HG02938 (cell line): ENCODE measurements around the gene NF1.
"Not testable (repeated sequence)": the region's sequence is repeated elsewhere in the genome, so short reads cannot be mapped to it uniquely, and the experiment has no call there.

Source experiments
- ATAC-seq: cut with Tn5 transposase; IDR thresholded peaks from one replicate; pipeline ENCODE4 v1.9.1; 2021; ENCODE audit warnings: mild to moderate bottlenecking, moderate library complexity; ENCODE audit not compliant: unreplicated experiment

NF1 gene

DNA sequence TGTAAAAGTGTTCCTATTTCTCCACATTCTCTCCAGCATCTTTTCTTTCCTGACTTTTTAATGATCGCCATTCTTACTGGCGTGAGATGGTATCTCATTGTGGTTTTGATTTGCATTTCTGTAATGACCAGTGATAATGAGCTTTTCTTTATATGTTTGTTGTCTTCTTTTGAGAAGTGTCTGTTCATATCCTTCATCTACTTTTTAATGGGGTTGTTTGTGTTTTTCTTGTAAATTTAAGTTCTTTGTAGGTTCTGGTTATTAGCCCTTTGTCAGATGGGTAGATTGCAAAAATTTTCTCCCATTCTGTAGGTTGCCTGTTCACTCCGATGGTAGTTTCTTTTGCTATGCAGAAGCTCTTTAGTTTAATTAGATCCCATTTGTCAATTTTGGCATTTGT, 81.4 kb downstream of the NF1 start:
- not testable (repeated sequence) for ATAC-seq

DNA sequence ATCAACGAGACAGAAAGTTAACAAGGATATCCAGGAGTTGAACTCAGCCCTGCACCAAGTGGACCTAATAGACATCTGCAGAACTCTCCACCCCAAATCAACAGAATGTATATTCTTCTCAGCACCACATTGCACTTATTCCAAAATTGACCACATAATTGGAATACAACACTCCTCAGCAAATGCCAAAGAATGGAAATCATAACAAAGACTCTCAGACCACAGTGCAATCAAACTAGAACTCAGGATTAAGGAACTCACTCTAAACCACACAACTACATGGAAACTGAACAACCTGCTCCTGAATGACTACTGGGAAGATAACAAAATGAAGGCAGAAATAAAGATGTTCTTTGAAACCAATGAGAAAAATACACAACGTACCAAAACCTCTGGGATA, 84.2 kb downstream of the NF1 start:
- ATAC-seq = not testable (repeated sequence)

DNA sequence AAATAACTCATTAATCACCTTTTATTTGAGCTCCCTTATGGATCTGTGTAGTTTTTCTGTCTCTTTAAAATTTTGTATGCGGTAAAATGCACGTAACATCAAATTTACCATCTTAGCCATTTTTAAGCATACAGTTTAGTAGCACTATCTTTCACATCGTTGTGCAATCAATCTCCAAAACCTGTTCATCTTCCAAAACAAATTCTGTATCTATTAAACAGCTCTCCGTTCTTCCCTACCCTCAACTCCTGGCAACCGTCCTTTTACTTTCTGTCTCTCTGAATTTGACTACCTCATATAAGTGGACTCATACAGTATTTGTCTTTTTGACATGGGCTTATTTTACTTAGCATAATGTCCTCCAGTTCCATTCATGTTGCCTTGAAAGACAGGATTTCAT, 100.5 kb downstream of the NF1 start:
- no peak for ATAC-seq

DNA sequence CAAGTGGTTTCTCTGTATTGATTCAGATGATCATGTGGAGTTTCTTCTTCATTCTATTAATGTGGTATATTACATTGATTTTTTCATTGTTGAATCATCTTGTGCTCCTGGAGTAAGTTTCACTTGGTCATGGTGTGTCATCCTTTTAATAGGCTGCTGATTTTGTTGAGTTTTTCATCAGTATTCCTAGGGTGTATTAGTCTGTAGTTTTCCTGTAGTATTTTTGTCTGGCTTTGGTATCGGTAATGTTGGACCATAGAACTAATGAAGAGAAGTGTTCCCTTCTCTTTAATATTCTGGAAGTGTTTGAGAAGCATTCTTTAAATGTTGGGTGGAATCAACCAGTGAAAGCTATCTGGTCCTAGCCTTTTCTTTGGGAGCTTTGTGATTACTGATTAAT, 103.2 kb downstream of the NF1 start:
- ATAC-seq = no peak

DNA sequence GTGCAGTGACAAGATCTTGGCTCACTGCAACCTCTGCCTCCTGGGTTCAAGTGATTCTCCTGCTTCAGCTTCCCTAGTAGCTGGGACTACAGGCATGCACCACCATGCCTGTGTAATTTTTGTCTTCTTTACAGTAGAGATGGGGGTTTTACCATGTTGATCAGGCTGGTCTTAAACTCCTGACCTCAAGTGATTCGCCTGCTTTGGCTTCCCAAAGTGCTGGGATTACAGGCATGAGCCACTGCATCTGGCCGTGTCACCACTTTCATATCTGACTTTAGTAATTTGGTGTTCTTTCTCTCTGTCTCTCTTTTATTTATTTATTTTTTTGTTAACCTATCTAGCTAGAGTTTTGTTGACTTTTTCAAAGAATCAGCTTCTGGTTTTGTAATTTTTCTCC, 103.9 kb downstream of the NF1 start:
- ATAC-seq = not testable (repeated sequence)

DNA sequence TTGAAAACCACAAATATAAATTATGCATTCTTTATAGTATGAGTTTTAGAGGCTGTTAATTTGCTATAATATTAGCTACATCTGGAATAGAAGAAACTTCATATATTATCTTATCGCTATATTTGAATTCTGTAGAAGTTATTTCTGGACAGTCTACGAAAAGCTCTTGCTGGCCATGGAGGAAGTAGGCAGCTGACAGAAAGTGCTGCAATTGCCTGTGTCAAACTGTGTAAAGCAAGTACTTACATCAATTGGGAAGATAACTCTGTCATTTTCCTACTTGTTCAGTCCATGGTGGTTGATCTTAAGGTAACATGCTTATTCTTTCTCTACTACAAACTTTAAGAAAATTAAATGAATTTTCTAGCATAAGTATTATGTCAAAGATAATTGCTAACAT, 105.5 kb downstream of the NF1 start:
- no peak for ATAC-seq

DNA sequence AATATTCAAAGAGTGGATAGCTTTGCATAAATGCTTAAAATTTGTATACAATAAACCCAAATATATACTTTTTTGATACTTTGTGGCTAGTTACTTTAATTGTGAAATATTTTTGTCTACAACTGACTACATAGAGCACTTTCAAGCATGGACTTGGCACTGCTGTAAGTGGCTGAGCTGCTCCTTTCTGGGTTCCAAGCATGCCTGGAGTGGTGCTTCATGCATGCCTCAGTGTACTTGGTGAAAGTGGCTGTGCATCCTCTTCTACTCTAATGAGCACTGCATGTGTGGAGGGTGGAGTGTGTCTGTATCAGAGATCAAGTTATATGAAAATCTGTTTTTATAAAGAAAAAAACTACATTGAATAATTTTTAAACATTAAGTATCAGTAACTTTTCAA, 108.2 kb downstream of the NF1 start:
- ATAC-seq = no peak

DNA sequence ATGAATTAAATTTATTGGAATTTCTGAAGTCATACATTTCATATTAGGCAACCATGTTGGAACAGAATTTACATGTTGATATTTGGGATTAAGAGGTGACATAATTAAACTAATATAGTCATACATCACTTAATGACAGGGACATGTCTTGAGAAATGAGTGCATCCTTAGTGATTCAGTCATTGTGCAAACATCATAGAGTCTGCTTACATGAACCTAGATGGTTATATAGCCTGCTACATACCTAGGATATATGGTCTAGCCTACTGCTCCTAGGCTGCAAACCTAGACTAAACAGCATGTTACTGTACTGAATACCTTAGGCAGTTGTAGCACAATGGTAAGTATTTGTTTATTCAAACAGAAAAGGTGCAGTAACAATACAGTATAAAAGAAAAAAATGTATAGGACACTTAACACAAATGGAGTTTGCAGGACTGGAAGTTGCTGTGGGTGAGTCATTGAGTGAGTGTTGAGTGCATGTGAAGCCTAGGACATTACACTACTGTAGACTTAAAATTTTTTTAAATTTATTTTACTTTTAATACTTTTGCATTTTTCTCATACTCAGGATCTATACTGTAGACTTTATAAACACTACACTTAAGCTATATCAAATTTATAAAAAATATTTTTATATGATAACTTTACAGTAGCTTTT, 116.7 kb downstream of the NF1 start:
- ATAC-seq = no peak

DNA sequence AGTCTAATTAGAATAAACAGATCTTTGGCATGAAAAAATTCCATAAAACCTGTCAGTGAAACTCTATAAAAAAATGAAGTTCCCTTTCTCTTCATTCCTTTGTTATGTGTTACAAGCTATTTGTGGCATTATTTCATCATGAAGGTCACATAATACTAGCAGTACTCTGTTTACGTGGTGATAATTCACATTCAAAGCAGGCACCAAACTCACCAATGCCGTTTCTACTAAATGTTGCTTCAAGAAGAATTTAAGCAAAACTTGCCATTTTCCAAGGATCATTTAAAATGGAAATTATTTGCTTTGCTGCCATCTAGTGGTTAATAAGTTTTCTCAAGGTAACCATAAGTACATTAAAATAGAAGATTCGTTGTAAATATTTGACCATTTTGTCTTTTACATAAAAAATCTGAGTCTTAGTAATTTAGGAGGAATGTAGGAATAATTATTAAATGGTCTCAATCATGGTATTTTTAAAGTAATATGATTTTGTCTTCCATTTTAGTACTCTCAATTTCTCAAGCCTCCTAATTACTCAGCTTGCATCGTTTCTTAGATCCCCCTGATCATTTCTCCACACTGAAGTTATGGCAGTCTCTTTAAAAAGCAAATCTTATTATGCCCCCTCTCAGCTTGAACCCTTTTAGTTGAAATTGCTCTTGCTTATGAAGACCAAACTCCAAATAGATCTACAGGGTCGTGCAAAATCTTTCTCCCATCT, 121.4 kb downstream of the NF1 start:
- ATAC-seq = no peak

DNA sequence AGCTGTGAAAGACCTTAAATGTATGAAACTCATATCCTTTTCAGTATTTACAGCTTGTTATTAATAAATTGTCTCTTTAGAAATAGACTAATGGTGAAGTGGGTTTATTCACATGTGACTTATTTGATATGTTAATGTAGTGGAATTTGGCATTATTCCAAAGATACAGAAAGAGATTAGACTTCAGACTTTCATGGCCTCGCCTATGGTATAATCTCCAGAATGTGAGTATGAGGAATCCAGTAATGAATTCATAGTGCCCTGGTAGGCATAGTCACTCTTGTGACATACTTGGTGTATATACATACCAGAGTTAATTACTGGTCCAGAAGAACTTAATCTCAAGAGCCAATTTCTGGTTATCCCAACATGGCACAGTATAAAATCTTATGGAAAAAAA, 129.6 kb downstream of the NF1 start:
- no peak for ATAC-seq

DNA sequence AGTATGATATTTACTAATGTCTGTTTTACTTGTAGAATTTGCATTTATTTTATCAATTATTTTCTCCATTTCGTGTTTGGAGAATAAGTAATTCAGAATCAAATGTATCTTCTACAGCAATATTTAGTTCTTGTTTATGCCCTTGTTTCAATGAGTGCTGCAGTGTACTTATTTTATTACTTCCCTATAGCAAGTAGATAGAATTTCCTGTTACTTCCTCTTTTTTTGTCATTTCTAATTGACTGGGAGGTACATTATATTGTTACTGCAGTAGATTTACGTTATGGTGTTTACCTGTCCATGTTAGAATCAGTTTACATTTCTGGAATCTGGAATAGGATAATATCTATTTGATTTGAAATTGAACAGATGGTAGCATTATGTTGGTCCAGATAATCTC, 131.1 kb downstream of the NF1 start:
- no peak for ATAC-seq

DNA sequence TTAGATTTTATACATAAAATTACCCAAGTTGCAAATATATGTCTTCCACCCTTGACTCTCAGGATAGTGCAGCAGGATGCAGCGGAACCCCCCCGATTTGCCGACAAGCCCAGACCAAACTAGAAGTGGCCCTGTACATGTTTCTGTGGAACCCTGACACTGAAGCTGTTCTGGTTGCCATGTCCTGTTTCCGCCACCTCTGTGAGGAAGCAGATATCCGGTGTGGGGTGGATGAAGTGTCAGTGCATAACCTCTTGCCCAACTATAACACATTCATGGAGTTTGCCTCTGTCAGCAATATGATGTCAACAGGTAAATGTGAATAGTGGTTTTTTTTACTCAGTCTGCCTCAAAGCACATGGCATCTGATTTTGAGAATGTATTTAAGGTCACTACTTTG, 131.6 kb downstream of the NF1 start:
- no peak for ATAC-seq

DNA sequence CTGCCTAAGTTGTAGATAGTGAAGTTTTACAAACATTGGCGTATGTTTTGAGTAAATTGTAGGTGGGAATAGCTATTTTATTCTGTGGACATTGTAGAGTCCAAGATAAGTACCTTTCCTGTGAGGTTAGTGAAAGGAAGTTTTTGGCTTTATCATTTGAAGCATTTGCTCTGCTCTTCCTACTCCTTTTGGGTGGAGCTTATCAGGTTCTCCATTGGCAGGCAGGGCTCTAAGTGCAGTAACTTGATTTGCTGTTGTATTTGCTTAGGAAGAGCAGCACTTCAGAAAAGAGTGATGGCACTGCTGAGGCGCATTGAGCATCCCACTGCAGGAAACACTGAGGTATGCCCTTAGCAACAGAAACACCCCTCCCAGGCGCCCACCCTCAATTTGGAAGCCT, 132.2 kb downstream of the NF1 start:
- no peak for ATAC-seq

DNA sequence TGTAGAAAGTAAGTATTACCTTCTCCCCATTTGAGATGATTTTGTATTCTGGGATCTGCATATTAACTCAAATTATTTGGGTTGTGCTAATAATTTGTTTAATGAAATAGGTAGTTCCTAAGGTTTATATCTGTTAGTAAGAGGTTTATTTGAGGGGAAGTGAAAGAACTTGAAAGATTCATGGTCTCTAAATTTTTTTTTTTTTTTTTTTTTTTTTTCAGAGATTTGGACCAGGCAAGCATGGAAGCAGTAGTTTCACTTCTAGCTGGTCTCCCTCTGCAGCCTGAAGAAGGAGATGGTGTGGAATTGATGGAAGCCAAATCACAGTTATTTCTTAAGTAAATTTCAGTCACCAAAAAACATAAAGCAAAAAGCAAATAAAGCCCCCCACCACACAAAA, 137.1 kb downstream of the NF1 start:
- ATAC-seq = no peak

DNA sequence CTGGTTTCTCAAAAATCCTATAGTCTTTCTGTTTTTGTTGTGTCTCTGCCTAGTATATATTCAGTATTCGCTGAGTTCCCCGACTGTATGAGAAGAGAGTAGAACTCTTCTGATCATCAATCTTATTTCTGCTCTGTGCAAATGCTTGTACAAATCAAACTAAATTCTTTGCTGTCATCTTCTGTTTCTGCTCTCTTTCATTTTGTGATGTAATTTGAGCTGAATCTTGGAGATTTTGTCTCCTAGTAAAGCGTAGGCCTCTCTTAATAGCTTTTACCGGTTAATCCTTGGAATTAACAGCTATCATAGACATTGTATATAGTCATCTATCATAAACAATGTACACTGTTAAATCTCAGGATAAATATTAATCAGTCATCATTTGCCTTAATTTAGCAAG, 140.3 kb downstream of the NF1 start:
- ATAC-seq = no peak

DNA sequence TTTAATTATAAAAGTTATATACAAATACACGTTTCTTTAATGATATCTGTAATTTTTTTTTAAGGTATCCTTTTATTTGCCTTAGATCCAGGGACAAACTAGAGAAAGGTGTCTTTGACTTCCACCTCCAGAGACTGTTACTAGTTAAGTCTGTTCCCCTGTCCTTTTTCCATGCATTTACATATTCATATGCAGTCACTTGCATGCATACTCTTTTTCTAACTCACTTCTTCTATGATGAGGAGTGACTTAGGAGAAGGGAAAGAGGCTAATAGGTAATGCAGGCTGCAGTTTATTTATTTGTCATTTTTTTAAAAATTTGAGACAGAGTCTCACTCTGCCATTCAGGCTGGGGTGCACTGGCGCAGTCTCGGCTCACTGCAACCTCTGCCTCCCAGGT, 141.4 kb downstream of the NF1 start:
- no peak for ATAC-seq

DNA sequence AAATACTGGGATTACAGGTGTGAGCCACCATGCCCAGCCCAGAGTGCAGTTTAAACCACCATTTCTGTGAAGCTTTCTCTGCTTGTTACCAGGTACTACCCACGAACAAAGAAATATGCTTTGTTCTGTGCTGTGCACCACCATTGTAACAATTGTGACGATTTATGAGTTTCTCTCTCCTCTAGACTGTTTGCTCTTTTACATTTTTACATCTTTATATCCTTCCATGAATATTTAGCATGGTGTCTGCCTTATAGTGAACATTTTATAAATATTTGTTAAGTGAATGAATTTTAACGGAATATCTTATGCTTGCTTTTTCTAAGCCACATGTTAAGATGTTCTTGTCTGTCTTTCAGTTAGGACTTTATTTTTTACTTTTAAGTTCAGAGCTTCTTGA, 141.9 kb downstream of the NF1 start:
- no peak for ATAC-seq

DNA sequence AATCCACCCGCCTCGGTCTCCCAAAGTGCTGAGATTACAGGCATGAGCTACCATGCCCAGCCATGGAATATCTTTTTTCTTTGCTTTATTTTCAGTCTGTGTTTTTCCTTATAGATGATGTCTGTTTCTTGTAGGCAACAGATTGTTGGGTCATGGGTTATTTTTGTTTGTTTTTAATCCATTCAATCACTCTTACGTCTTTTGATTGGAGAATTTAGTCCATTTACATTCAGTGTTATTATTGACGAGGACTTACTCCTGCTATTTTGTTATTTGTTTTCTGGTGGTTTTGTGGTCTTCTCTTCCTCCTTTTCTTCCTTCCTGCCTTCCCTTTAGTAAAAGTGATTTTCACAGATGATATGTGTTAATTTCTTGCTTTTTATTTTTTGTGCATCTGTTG, 146.3 kb downstream of the NF1 start:
- ATAC-seq = no peak

DNA sequence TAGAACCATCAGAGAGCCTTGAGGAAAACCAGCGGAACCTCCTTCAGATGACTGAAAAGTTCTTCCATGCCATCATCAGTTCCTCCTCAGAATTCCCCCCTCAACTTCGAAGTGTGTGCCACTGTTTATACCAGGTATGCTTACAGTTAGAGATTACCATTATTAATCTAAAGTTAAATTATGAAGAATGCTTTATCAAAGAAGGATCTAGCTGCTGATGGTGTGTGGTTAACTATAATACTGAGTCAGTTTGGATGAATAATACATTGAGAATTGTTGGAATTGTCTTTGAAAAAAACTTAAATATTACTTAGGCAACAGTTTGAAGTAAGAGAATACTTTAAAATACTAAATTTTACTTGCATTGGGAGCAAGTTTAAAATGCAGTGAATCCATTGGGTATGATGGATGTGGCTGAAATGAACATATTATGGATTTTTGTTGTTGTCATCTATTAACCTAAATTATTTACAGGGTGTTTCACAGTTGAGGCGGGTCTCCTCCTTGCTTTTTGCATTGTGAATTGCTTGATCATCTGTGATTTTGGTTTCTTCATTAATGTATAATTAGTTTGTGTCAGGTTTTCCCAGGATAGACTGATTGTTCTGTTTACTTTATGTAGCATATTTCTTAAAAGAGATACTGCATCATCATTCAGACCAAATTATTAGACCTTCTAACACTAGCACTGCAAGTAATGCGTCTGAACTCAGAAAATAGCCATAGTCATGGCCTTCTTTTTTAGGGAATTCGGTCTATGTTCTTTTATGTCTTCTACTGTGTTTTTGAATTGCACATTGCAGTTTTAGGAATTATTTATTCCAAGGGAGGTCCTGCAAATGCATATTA, 154.4 kb downstream of the NF1 start:
- ATAC-seq = no peak

DNA sequence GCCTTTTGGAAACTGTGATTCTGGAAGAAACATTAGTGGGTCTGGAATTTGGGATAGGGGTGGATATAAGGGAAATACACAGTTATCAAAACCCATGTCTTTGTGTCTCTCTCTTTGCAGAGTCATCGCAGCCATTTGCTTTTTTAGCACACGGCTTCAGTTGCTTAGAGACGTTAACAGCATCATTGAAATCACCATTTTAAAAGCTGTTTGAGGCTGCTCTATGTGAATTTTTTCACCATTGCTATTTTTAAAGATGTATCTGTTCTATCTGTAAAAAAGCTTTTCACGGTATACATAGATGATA, 155.0 kb downstream of the NF1 start:
- ATAC-seq = no peak

DNA sequence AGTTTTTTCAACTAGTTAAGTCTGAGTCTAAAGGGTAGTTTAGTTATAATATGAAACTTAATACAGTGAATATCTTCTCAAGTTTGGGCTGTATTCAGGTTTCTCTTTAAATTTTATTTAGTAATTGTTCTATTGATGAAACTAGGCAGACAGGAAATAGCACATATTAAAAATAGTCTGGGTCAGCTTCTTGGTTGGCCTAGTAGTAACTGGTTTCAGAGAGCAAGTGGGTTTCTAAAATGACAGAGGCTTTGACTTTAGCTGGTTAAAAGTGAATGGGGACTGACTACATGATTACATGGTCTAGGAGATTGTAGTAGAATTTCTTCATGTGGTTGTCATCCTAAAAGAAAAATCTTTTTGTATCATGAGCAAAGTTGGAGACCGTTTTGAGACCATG, 155.5 kb downstream of the NF1 start:
- no peak for ATAC-seq
